GM19025 (cell line): ENCODE measurements around the gene TPTE.
"Not testable (repeated sequence)": the region's sequence is repeated elsewhere in the genome, so short reads cannot be mapped to it uniquely, and the experiment has no call there.

Source experiments
- ATAC-seq: cut with Tn5 transposase; IDR thresholded peaks from one replicate; pipeline ENCODE4 v1.9.1; 2021; ENCODE audit warnings: mild to moderate bottlenecking, low read depth, moderate library complexity; ENCODE audit not compliant: unreplicated experiment

TPTE gene

GRCh38 chr21:10616061-10616460 is 94.7 kb downstream of the TPTE start:
- not testable (repeated sequence) for ATAC-seq

- no peak for ATAC-seq
Observed at GRCh38 chr21:10616535-10616934, 95.2 kb downstream of the TPTE start.

GRCh38 chr21:10617133-10617752 is 95.9 kb downstream of the TPTE start:
- ATAC-seq = not testable (repeated sequence)

- no peak for ATAC-seq
Observed at GRCh38 chr21:10627316-10627863, 106.0 kb downstream of the TPTE start.

- not testable (repeated sequence) for ATAC-seq
Observed at GRCh38 chr21:10629239-10629638, 107.9 kb downstream of the TPTE start.

- not testable (repeated sequence) for ATAC-seq
Observed at GRCh38 chr21:10630829-10631228, 109.4 kb downstream of the TPTE start.

- not testable (repeated sequence) for ATAC-seq
Observed at GRCh38 chr21:10631316-10631715, 109.9 kb downstream of the TPTE start.

- ATAC-seq = not testable (repeated sequence)
Observed at GRCh38 chr21:10638144-10638543, 116.8 kb downstream of the TPTE start.

- no peak for ATAC-seq
Observed at GRCh38 chr21:10639123-10639522, 117.7 kb downstream of the TPTE start.

GRCh38 chr21:10639746-10640145 is 118.4 kb downstream of the TPTE start:
- ATAC-seq = not testable (repeated sequence)

GRCh38 chr21:10640446-10640845 is 119.1 kb downstream of the TPTE start:
- no peak for ATAC-seq

GRCh38 chr21:10641107-10641506 is 119.7 kb downstream of the TPTE start:
- ATAC-seq = no peak

- ATAC-seq = not testable (repeated sequence)
Observed at GRCh38 chr21:10645667-10646066, 124.3 kb downstream of the TPTE start.

GRCh38 chr21:10649350-10650149 is 128.2 kb downstream of the TPTE start:
- ATAC-seq = not testable (repeated sequence)

- not testable (repeated sequence) for ATAC-seq
Observed at GRCh38 chr21:10650297-10650696, 128.9 kb downstream of the TPTE start.
